Lung (tissue), 12 donors: ENCODE measurements around the gene AVEN. TPM values are rescaled to one million over a fixed set of nuclear protein-coding genes. Genes with fewer than 3 reads are reported as not detected.
A peak's percentile ranks its signal among the peaks of the same experiment; 100 is the strongest.

Experiments
- ATAC-seq: fragments of 200-7000 bp; cut with Tn5 transposase; one replicate; pipeline ENCODE4 v1.9.1; 2020; ENCODE audit warnings: moderate number of reproducible peaks; ENCODE audit not compliant: insufficient read depth, low FRiP score
- DNase-seq, 3 donors: peaks; one replicate each; pipeline ENCODE4 v3.0.0-alpha.2; 2013 to 2017
- H3K27ac ChIP-seq, 2 donors: one replicate each; pipeline ENCODE4 v1.5.1; 2013; ENCODE audit warnings: mild to moderate bottlenecking in 2 of 2, moderate library complexity in 2 of 2, control low read depth in 1 of 2, inconsistent platforms in 1 of 2, low read depth in 1 of 2, low read length in 1 of 2
- H3K27me3 ChIP-seq, 3 donors: one replicate each; pipeline ENCODE4 v1.5.1; 2013; ENCODE audit warnings: low read length in 2 of 3; ENCODE audit not compliant: control insufficient read depth in 3 of 3, insufficient read depth in 3 of 3
- H3K36me3 ChIP-seq, 4 donors: one replicate each; pipeline ENCODE4 v1.5.1; 2013; ENCODE audit warnings: low read length in 4 of 4, mild to moderate bottlenecking in 1 of 4, moderate library complexity in 1 of 4; ENCODE audit not compliant: control insufficient read depth in 4 of 4, insufficient read depth in 4 of 4
- H3K4me1 ChIP-seq, 5 donors: one replicate each; pipeline ENCODE4 v1.5.1; 2013; ENCODE audit warnings: low read length in 5 of 5, mild to moderate bottlenecking in 2 of 5, moderate library complexity in 1 of 5; ENCODE audit not compliant: control insufficient read depth in 5 of 5, insufficient read depth in 5 of 5
- H3K4me3 ChIP-seq: one replicate; pipeline ENCODE4 v1.5.1; 2013; ENCODE audit warnings: mild to moderate bottlenecking, control low read depth, moderate library complexity
- H3K9ac ChIP-seq, 2 donors: one replicate each; pipeline ENCODE4 v1.5.1; 2013; ENCODE audit warnings: low read length in 2 of 2, control low read depth in 1 of 2; ENCODE audit not compliant: insufficient read depth in 1 of 2
- H3K9me3 ChIP-seq, 4 donors: one replicate each; pipeline ENCODE4 v1.5.1; 2013; ENCODE audit warnings: low read length in 3 of 4, mild to moderate bottlenecking in 1 of 4, moderate library complexity in 1 of 4; ENCODE audit not compliant: control insufficient read depth in 4 of 4, insufficient read depth in 3 of 4
- WGBS, 2 donors: extraction: QIAGEN DNeasy Blood & Tissue Kit; methylation state at CpG; one replicate each; pipeline ENCODE4 v1.1.7; 2013; 5-methylcytosine and 5-hydroxymethylcytosine counted together
- polyA plus RNA-seq, 2 donors: library from polyadenylated mRNA; stranded (reverse); fragments of 200-250 nt; gene quantifications; one replicate each; pipeline ENCODE4 v1.2.1, GENCODE V29; 2013
- total RNA-seq, 2 donors: library from RNA; depleted of rRNA in 1 of 2; stranded (reverse); fragments of >200 nt in 1 of 2; gene quantifications; one replicate each; pipeline ENCODE4 v1.2.1, GENCODE V29; 2014 to 2021
- TF ChIP-seq, protein P1 (sequence below): IDR thresholded peaks from 2 replicates; pipeline ENCODE4 v1.5.1; 2012; ENCODE audit warnings: mild to moderate bottlenecking; ENCODE audit errors: control extremely low read depth, extremely low read depth
- donor health status: control.
- donor health status: control.
- donor health status: Bipolar disorder and iron deficiency.
- donor health status: healthy.
- donor health status: DM: yes; HTN: yes; CAD: no.

The AVEN gene
- total and polyA plus RNA-seq, 4 donors = 7.5 to 9.3 (median 8.9) TPM

DNA sequence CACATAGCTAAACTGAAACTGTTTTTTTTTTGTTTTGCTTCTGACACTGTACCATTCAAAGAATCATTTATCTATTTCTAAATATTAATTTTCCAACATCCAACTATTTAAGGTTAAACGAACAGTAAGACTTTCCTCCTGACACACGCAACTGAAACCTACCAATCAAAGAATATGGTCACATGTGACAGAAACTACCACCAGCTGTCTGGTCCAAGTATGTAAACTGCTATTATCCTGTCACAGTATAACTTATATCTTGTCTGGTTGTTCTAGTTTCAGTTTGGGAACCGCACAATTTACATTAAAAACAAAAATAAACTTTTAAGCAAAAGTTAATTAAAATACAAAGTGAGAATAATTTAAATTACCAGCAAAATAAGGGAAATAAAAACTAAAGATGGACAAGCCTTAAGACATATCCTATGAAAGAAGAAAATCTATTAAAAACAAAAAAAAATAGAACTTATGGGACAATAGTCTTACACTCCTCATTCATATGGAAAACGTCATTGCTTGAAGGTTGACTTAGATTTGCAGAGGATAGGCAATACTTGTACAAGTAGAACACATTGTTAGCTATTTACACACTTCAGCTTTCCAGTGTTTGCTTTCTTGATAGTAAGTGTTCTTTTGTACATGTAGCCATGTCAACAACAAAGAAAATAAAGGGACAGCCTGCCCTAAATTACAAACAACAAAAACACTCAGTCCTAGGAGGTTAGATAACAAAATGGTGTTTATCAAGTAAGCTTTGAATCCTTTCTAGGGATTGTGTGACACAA lies 97.5 kb downstream of the AVEN start:
- Histone ChIP-seq H3K9me3 (no peaks in the 10 kb centered on the region), H3K9ac (no peak overlapping the region), H3K36me3 (no peaks in the 10 kb centered on the region), H3K4me3 (no peak overlapping the region), H3K27me3 (no peaks in the 10 kb centered on the region), H3K27ac (no peak overlapping the region), H3K4me1 (peaks cover 0 to 3% (median 0%) of the 10 kb centered on the region in 5 donors)
- DNase-seq = peak in 2 of 3 donors; percentile 37 to 46
- ATAC-seq = peak; percentile 53
- 61 to 84% methylated on average over 4 of the region's 4 CpGs for WGBS, 2 donors
- TF ChIP-seq, protein P1, sequence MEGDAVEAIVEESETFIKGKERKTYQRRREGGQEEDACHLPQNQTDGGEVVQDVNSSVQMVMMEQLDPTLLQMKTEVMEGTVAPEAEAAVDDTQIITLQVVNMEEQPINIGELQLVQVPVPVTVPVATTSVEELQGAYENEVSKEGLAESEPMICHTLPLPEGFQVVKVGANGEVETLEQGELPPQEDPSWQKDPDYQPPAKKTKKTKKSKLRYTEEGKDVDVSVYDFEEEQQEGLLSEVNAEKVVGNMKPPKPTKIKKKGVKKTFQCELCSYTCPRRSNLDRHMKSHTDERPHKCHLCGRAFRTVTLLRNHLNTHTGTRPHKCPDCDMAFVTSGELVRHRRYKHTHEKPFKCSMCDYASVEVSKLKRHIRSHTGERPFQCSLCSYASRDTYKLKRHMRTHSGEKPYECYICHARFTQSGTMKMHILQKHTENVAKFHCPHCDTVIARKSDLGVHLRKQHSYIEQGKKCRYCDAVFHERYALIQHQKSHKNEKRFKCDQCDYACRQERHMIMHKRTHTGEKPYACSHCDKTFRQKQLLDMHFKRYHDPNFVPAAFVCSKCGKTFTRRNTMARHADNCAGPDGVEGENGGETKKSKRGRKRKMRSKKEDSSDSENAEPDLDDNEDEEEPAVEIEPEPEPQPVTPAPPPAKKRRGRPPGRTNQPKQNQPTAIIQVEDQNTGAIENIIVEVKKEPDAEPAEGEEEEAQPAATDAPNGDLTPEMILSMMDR = no peak

DNA sequence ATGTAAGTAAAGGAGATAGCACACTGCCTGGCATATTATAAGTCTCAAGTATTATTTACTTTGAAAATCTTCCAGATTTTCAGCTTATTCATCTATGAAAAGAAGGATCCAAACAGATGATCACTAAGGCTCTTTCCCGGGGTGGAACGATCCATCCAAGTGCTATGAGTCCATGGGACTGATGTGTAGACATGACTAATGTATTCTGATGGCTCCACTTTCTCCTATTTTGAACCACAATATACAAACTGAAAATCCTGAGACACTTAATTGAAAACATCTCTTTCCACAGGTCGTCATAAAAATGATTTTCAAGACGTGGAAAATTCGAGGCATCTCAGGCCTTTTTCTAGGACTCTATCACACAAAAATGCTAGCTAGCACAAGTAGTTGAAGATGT lies 104.1 kb downstream of the AVEN start:
- Histone ChIP-seq H3K9ac (no peak overlapping the region), H3K4me1 (peaks cover 0 to 4% (median 0%) of the 10 kb centered on the region in 5 donors), H3K36me3 (no peaks in the 10 kb centered on the region), H3K9me3 (no peaks in the 10 kb centered on the region), H3K27ac (no peak overlapping the region), H3K4me3 (no peak overlapping the region), H3K27me3 (no peaks in the 10 kb centered on the region)
- TF ChIP-seq, protein P1 = no peak
- no peak for DNase-seq
- ATAC-seq = no peak
- WGBS, 2 donors = 87 to 90% methylated on average over 5 of the region's 5 CpGs

DNA sequence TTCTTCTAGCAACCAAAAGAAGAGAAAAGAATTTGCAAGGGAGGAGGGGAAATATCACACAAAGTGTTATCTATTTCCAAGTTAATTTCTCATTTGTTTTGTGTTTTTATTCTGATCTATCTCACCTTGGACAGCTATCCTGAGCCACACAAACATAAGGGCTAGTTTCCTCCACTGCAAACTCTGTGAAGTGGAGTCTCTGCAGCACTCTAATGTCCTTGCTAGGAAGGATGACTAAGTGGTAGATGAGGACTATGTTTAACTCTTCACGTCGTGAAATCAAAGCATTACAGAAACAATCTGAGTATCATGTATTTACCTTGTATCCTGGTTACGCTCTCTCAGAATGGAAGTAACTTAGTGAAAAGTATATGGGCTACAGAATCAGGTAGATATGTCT lies 104.6 kb downstream of the AVEN start:
- TF ChIP-seq, protein P1 = no peak
- H3K4me1 ChIP-seq = peaks cover 0 to 4% (median 0%) of the 10 kb centered on the region in 5 donors
- H3K27ac ChIP-seq = no peak overlapping the region
- H3K9me3 ChIP-seq = no peaks in the 10 kb centered on the region
- H3K27me3 ChIP-seq = no peaks in the 10 kb centered on the region
- 74 to 82% methylated on average over 3 of the region's 3 CpGs for WGBS, 2 donors
- H3K36me3 ChIP-seq = no peaks in the 10 kb centered on the region
- no peak overlapping the region for H3K9ac ChIP-seq
- DNase-seq (no peak), ATAC-seq (no peak)
- no peak overlapping the region for H3K4me3 ChIP-seq

DNA sequence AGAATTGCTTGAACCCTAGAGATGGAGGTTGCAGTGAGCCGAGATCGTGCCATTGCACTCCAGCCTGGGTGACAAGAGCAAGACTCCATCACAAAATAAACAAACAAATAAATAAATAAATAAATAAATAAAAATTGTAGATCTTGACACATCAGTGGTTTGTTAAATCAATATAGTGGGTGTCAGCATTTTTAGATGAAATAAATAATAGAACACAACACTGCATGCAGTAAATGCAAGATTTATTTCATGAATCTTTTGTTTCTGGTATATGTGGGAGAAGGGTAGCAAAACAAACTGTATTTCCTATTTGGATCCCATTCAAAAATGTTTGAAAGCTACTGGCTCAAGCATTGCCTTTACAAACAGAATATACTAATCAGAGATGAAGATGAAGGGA lies 106.3 kb downstream of the AVEN start:
- WGBS, 2 donors = 97 to 98% methylated on average over 2 of the region's 2 CpGs
- H3K27ac ChIP-seq = no peak overlapping the region
- H3K4me1 ChIP-seq = peaks cover 0 to 4% (median 0%) of the 10 kb centered on the region in 5 donors
- TF ChIP-seq, protein P1 = no peak
- ATAC-seq = no peak
- H3K36me3 ChIP-seq = no peaks in the 10 kb centered on the region
- H3K9me3 ChIP-seq = no peaks in the 10 kb centered on the region
- DNase-seq = no peak
- H3K27me3 ChIP-seq = no peaks in the 10 kb centered on the region
- H3K4me3 ChIP-seq = no peak overlapping the region
- no peak overlapping the region for H3K9ac ChIP-seq
